GM13976 (cell line): ENCODE data around the gene NTRK3.
"Not testable (repeated sequence)": the region's sequence is repeated elsewhere in the genome, so short reads cannot be mapped to it uniquely, and the experiment has no call there.

Experiments
- DNase-seq: peaks from one replicate; pipeline ENCODE4 v3.0.0; 2012; ENCODE audit warnings: low spot score
- CTCF ChIP-seq: IDR thresholded peaks from 2 replicates; pipeline ENCODE4 v1.5.1; 2012; ENCODE audit warnings: borderline replicate concordance, mild to moderate bottlenecking; ENCODE audit not compliant: insufficient read depth; ENCODE audit errors: extremely low read depth, missing control alignments, control extremely low read depth
- in situ Hi-C: fragments of 300-500 bp; cut with MboI; formaldehyde crosslinking; loops from one replicate; pipeline ENCODE4 v1.12.0; 2022; ENCODE audit warnings: low sequenced_read_pairs, mixed read lengths, inconsistent platforms; ENCODE audit not compliant: unreplicated experiment

Gene NTRK3

GRCh38 chr15:88036154-88036839 lies 220.2 kb downstream of the NTRK3 start:
- no peak for TF ChIP-seq CTCF
- DNase-seq: no peak
- in situ Hi-C loops: no loop called here

- in situ Hi-C loops: no loop called here
- DNase-seq: no peak
- TF ChIP-seq CTCF: no peak
These were observed 221.2 kb downstream of the NTRK3 start for GRCh38 chr15:88035381-88035780.

GRCh38 chr15:88033421-88033820 lies 223.1 kb downstream of the NTRK3 start:
- DNase-seq, in situ Hi-C loops: not testable (repeated sequence)

- TF ChIP-seq CTCF: no peak
- no peak for DNase-seq
- in situ Hi-C loops: no loop called here
These were observed 223.8 kb downstream of the NTRK3 start for GRCh38 chr15:88032787-88033186.

GRCh38 chr15:88031461-88031860 lies 225.1 kb downstream of the NTRK3 start:
- no peak for DNase-seq
- no peak for TF ChIP-seq CTCF
- in situ Hi-C loops: no loop called here

- no peak for DNase-seq
- no peak for TF ChIP-seq CTCF
- in situ Hi-C loops: no loop called here
These were observed 226.8 kb downstream of the NTRK3 start for GRCh38 chr15:88029696-88030095.

GRCh38 chr15:88028024-88028423 lies 228.5 kb downstream of the NTRK3 start:
- DNase-seq: no peak
- in situ Hi-C loops: no loop called here
- no peak for TF ChIP-seq CTCF
